ENCODE measurements around the gene COLEC11. TPM values are rescaled to one million over a fixed set of nuclear protein-coding genes. Genes with fewer than 3 reads are reported as not detected.

Gene COLEC11
- 0.31 to 0.82 TPM (median 0.53 TPM) in 5 replicates for total RNA-seq (2022; extraction: Qiagen RNA extraction)

GRCh38 chr2:3594493-3595281, at the start of gene COLEC11:
COLEC11 (plus strand) TSS chr2:3595112; CDS start chr2:3604341, 9,229 bp downstream.

DNA sequence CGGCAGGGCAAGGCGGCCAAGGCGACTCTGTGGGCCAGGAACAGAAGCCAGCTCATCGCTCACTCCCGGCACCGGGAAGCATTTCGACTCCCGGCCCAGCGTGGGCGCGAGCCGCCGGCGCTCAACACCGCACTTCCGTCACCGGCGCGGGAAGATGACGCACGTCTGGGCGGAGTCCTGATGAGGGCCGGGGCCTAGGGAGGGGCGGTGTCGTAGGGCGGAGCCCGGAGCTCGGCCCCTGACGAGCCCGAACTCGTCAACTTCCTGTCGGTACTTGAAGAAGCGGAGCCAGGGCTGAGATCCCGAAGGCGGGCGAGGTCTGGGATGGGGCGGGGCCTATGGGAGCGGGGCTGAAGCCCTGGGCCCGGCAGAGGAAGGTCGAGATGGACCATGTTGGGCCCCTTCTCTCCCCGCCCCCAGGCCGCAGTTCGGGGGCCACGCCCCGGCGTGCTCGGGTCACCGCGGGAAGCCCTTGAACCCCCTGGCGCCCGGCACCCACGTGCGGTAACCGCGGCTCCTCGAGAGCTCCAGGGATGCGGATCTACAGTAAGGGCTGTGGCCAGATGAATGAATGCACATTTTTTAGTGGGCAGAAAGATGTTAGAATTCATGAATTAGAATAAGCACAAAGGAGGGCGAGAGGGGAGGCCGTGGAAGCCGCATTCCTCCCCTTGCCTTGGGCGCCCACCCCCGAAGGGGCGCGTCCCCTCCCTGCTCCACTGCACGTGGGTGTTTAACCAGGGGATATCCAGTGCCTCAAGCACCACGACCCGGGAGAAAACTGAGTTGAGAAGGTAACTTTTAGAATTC, 36.5 kb upstream of the COLEC11 start, which contains the start of gene RNASEH1:
TSS of gene RNASEH1 (minus strand) at position 129 of the 810 bp plus-strand sequence. CDS start at position 56, 73 bp downstream.

DNA sequence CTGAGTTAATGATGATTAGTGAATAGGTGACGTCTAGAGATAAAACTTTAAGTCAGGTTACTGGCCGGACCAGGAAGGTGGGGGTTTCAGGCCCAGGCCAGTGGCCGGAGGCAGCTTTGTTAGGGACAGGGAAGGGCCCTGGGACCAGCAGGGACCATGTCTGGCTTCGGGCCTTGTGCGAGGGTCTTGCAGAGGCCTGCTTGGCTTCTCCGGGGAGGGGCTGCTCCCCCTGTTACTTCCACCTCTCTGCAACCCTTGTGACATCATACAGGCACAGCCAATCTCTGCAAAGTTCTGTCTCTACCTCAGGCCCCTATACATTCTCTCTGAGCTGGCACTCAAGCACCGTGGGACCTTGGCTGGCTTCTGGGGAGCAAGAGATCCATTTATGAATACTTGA, 63.0 kb downstream of the COLEC11 start, which contains the start of gene ALLC:
TSS of gene ALLC (plus strand) at position 320 of the 400 bp plus-strand sequence. CDS start 12,958 bp downstream, outside the sequence.

Other genes with a start within 250 kb of the COLEC11 start
- gene EIPR1, start 217.3 kb upstream of the COLEC11 start, total RNA-seq (2022; extraction: Qiagen RNA extraction): 39.8 to 42.2 TPM (median 41.1 TPM) in 5 replicates
- gene TRAPPC12, start 215.4 kb upstream of the COLEC11 start, total RNA-seq (2022; extraction: Qiagen RNA extraction): 45.3 to 66.9 TPM (median 63.7 TPM) in 5 replicates
- 47.6 to 61.4 TPM (median 56.1 TPM) in 5 replicates for gene ADI1, start 75.6 kb upstream of the COLEC11 start, total RNA-seq (2022; extraction: Qiagen RNA extraction)
- gene RNASEH1, start 36.8 kb upstream of the COLEC11 start, total RNA-seq (2022; extraction: Qiagen RNA extraction): 46.0 to 61.0 TPM (median 47.7 TPM) in 5 replicates
- 2,893 to 4,333 TPM (median 3,014 TPM) in 5 replicates for gene RPS7, start 19.9 kb upstream of the COLEC11 start, total RNA-seq (2022; extraction: Qiagen RNA extraction)
- gene ALLC, start 63.1 kb downstream of the COLEC11 start, total RNA-seq (2022; extraction: Qiagen RNA extraction): 0.08 TPM in 1 of 5 replicates, not detected in the others
- gene DCDC2C, start 108.5 kb downstream of the COLEC11 start, total RNA-seq (2022; extraction: Qiagen RNA extraction): 0.15 to 0.82 TPM (median 0.40 TPM) in 5 replicates